NCI-H128 (cell line): Measurements from ENCODE around the gene MED26.
"Not testable (repeated sequence)": the region's sequence is repeated elsewhere in the genome, so short reads cannot be mapped to it uniquely, and the experiment has no call there.

Experiments
- DNase-seq: peaks from one replicate; lab custom pipeline; 2025; ENCODE audit not compliant: unreplicated experiment; lab: John Stamatoyannopoulos, UW

MED26 gene

GRCh38 chr19:16651421-16652188, 23.6 kb upstream of the MED26 start:
- DNase-seq, result not testable (repeated sequence)

GRCh38 chr19:16650821-16651220, 22.8 kb upstream of the MED26 start:
- DNase-seq, result no peak

- no peak for DNase-seq
These were observed 21.7 kb upstream of the MED26 start for GRCh38 chr19:16649734-16650133.

- no peak for DNase-seq
These were observed 17.1 kb upstream of the MED26 start for GRCh38 chr19:16645140-16645539.

- no peak for DNase-seq
These were observed 13.7 kb upstream of the MED26 start for GRCh38 chr19:16641695-16642094.

- no peak for DNase-seq
These were observed 12.9 kb upstream of the MED26 start for GRCh38 chr19:16640951-16641350.

- no peak for DNase-seq
These were observed 10.7 kb upstream of the MED26 start for GRCh38 chr19:16638666-16639065.

- no peak for DNase-seq
These were observed 9.5 kb upstream of the MED26 start for GRCh38 chr19:16637535-16637934.

- no peak for DNase-seq
These were observed 3.5 kb upstream of the MED26 start for GRCh38 chr19:16631465-16631864.

- DNase-seq, result no peak
These were observed 1.1 kb upstream of the MED26 start for GRCh38 chr19:16628984-16629691.

GRCh38 chr19:16627928-16628182, 149 bp downstream of the MED26 start:
- DNase-seq, result no peak

- DNase-seq, result no peak
These were observed 644 bp downstream of the MED26 start for GRCh38 chr19:16627193-16627927.

- DNase-seq, result no peak
These were observed 1.2 kb downstream of the MED26 start for GRCh38 chr19:16626796-16627192.

GRCh38 chr19:16625163-16625958, 2.6 kb downstream of the MED26 start:
- no peak for DNase-seq

GRCh38 chr19:16624236-16624635, 3.8 kb downstream of the MED26 start:
- no peak for DNase-seq

- no peak for DNase-seq
These were observed 4.4 kb downstream of the MED26 start for GRCh38 chr19:16623576-16623975.

GRCh38 chr19:16623066-16623465, 4.9 kb downstream of the MED26 start:
- no peak for DNase-seq

GRCh38 chr19:16621165-16621800, 6.7 kb downstream of the MED26 start:
- DNase-seq, result no peak

GRCh38 chr19:16620584-16620983, 7.4 kb downstream of the MED26 start:
- no peak for DNase-seq

GRCh38 chr19:16620018-16620417, 8.0 kb downstream of the MED26 start:
- DNase-seq, result no peak

- DNase-seq, result no peak
These were observed 8.5 kb downstream of the MED26 start for GRCh38 chr19:16619457-16619856.
